ENCODE results near the gene TNKS2.
A peak's percentile ranks its signal among the peaks of the same experiment; 100 is the strongest.
"Not testable (repeated sequence)": the region's sequence is repeated elsewhere in the genome, so short reads cannot be mapped to it uniquely, and the experiment has no call there.

The TNKS2 gene

GRCh38 chr10:91796331-91797047, 1.7 kb upstream of the TNKS2 start:
- DNase-seq (ENCODE audit: low spot score): no peak

GRCh38 chr10:91797048-91797690, 1.1 kb upstream of the TNKS2 start:
- DNase-seq (ENCODE audit: low spot score): no peak

GRCh38 chr10:91798649-91799611, 704 bp downstream of the TNKS2 start:
- peak; percentile 35 for DNase-seq (ENCODE audit: low spot score)

GRCh38 chr10:91799612-91799975, 1.4 kb downstream of the TNKS2 start:
- DNase-seq (ENCODE audit: low spot score): no peak

- DNase-seq (ENCODE audit: low spot score): no peak
Measured at GRCh38 chr10:91800182-91800581, 2.0 kb downstream of the TNKS2 start.

- DNase-seq (ENCODE audit: low spot score): no peak
Measured at GRCh38 chr10:91800756-91801155, 2.5 kb downstream of the TNKS2 start.

GRCh38 chr10:91803386-91804125, 5.3 kb downstream of the TNKS2 start:
- DNase-seq (ENCODE audit: low spot score): no peak

GRCh38 chr10:91804126-91804510, 5.9 kb downstream of the TNKS2 start:
- DNase-seq (ENCODE audit: low spot score): no peak

- DNase-seq (ENCODE audit: low spot score): no peak
Measured at GRCh38 chr10:91805110-91805838, 7.0 kb downstream of the TNKS2 start.

GRCh38 chr10:91807264-91807663, 9.0 kb downstream of the TNKS2 start:
- not testable (repeated sequence) for DNase-seq (ENCODE audit: low spot score)

- no peak for DNase-seq (ENCODE audit: low spot score)
Measured at GRCh38 chr10:91813251-91813650, 15.0 kb downstream of the TNKS2 start.

- no peak for DNase-seq (ENCODE audit: low spot score)
Measured at GRCh38 chr10:91816981-91817380, 18.8 kb downstream of the TNKS2 start.

- no peak for DNase-seq (ENCODE audit: low spot score)
Measured at GRCh38 chr10:91820144-91820543, 21.9 kb downstream of the TNKS2 start.

GRCh38 chr10:91824076-91824475, 25.9 kb downstream of the TNKS2 start:
- no peak for DNase-seq (ENCODE audit: low spot score)

GRCh38 chr10:91829268-91829667, 31.0 kb downstream of the TNKS2 start:
- no peak for DNase-seq (ENCODE audit: low spot score)

- DNase-seq (ENCODE audit: low spot score): no peak
Measured at GRCh38 chr10:91838199-91838598, 40.0 kb downstream of the TNKS2 start.

- DNase-seq (ENCODE audit: low spot score): no peak
Measured at GRCh38 chr10:91843083-91843482, 44.9 kb downstream of the TNKS2 start.

GRCh38 chr10:91856637-91857036, 58.4 kb downstream of the TNKS2 start:
- DNase-seq (ENCODE audit: low spot score): no peak

- no peak for DNase-seq (ENCODE audit: low spot score)
Measured at GRCh38 chr10:91860885-91861284, 62.7 kb downstream of the TNKS2 start.

GRCh38 chr10:91864099-91864498, 65.9 kb downstream of the TNKS2 start:
- no peak for DNase-seq (ENCODE audit: low spot score)

- DNase-seq (ENCODE audit: low spot score): no peak
Measured at GRCh38 chr10:91864744-91865143, 66.5 kb downstream of the TNKS2 start.
